ENCODE data around the gene SEMA4D.

GRCh38 chr9:89539374-89539773, 41.5 kb upstream of the SEMA4D start:
- TF ChIP-seq, protein P1, sequence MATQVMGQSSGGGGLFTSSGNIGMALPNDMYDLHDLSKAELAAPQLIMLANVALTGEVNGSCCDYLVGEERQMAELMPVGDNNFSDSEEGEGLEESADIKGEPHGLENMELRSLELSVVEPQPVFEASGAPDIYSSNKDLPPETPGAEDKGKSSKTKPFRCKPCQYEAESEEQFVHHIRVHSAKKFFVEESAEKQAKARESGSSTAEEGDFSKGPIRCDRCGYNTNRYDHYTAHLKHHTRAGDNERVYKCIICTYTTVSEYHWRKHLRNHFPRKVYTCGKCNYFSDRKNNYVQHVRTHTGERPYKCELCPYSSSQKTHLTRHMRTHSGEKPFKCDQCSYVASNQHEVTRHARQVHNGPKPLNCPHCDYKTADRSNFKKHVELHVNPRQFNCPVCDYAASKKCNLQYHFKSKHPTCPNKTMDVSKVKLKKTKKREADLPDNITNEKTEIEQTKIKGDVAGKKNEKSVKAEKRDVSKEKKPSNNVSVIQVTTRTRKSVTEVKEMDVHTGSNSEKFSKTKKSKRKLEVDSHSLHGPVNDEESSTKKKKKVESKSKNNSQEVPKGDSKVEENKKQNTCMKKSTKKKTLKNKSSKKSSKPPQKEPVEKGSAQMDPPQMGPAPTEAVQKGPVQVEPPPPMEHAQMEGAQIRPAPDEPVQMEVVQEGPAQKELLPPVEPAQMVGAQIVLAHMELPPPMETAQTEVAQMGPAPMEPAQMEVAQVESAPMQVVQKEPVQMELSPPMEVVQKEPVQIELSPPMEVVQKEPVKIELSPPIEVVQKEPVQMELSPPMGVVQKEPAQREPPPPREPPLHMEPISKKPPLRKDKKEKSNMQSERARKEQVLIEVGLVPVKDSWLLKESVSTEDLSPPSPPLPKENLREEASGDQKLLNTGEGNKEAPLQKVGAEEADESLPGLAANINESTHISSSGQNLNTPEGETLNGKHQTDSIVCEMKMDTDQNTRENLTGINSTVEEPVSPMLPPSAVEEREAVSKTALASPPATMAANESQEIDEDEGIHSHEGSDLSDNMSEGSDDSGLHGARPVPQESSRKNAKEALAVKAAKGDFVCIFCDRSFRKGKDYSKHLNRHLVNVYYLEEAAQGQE (IDR thresholded peaks at IDR 0.05; ENCODE audit: low read depth) = no peak
- no peak for TF ChIP-seq FOXM1 (IDR thresholded peaks at IDR 0.05; ENCODE audit: borderline replicate concordance, low read depth)

Measured in Ishikawa (cell line).